Naive thymus-derived CD4-positive, alpha-beta T cell (primary cell): ENCODE data around the gene FKBP5. TPM values are rescaled to one million over a fixed set of nuclear protein-coding genes. Genes with fewer than 3 reads are reported as not detected.

ENCODE experiments used
- ATAC-seq: fragments of 150-1000 bp; cut with Tn5 transposase; 2 replicates; pipeline ENCODE4 v1.10.0; 2021; ENCODE audit warnings: mild to moderate bottlenecking, moderate library complexity
- CTCF ChIA-PET: fragments of 350-600 bp; sonication (Branson Sonifier 250); formaldehyde crosslinking; loops from one replicate; lab custom pipeline; 2021; ENCODE audit warnings: antibody characterized with exemption; lab: Charles Lee
- POLR2A ChIA-PET: fragments of 350-600 bp; sonication (Branson Sonifier 250); formaldehyde crosslinking; loops from one replicate; lab custom pipeline; 2021; ENCODE audit warnings: antibody characterized with exemption, inconsistent platforms; lab: Charles Lee
- DNase-seq, 9 donors: peaks; one replicate each; pipeline versions ENCODE4 v3.0.0 to v3.0.0-alpha.2; 2020 to 2022; ENCODE audit warnings: mixed read lengths in 1 of 9
- H3K27ac ChIP-seq: one replicate; pipeline ENCODE4 v1.7.0; 2013; ENCODE audit warnings: mild to moderate bottlenecking, low read depth, low read length, moderate library complexity
- H3K27me3 ChIP-seq, 2 donors: one replicate each; pipeline ENCODE4 v1.7.0; 2013; ENCODE audit warnings: low read length in 2 of 2, mild to moderate bottlenecking in 2 of 2, moderate library complexity in 2 of 2; ENCODE audit not compliant: control insufficient read depth in 2 of 2, insufficient read depth in 2 of 2
- H3K36me3 ChIP-seq, 3 experiments: 1 replicate in 2 of 3; 2 replicates in 1 of 3; pipeline ENCODE4 v1.7.0; 2013; ENCODE audit warnings: low read length in 3 of 3, mild to moderate bottlenecking in 3 of 3, moderate library complexity in 1 of 3; ENCODE audit not compliant: insufficient read depth in 3 of 3, control insufficient read depth in 2 of 3
- H3K4me1 ChIP-seq, 2 donors: one replicate each; pipeline ENCODE4 v1.7.0; 2013; ENCODE audit warnings: low read length in 2 of 2, mild to moderate bottlenecking in 2 of 2, moderate library complexity in 1 of 2; ENCODE audit not compliant: control insufficient read depth in 2 of 2, insufficient read depth in 2 of 2
- H3K4me3 ChIP-seq: 2 replicates; pipeline ENCODE4 v1.7.0; 2013; ENCODE audit warnings: mild to moderate bottlenecking, low read length
- H3K9me3 ChIP-seq, 3 experiments: 1 replicate in 2 of 3; 2 replicates in 1 of 3; pipeline ENCODE4 v1.7.0; 2013; ENCODE audit warnings: low read length in 3 of 3; ENCODE audit not compliant: control insufficient read depth in 2 of 3
- H3K27ac Mint-ChIP-seq, 9 donors: one replicate each; pipeline ENCODE4 v1.8.0; 2020 to 2022; ENCODE audit warnings: mixed read lengths in 9 of 9, mild to moderate bottlenecking in 8 of 9, moderate library complexity in 5 of 9, inconsistent platforms in 2 of 9
- H3K27me3 Mint-ChIP-seq, 5 donors: one replicate each; pipeline ENCODE4 v1.8.0; 2021 to 2022; ENCODE audit warnings: mixed read lengths in 5 of 5, mild to moderate bottlenecking in 1 of 5
- H3K36me3 Mint-ChIP-seq, 5 donors: one replicate each; pipeline ENCODE4 v1.8.0; 2020 to 2022; ENCODE audit warnings: mixed read lengths in 5 of 5, mild to moderate bottlenecking in 3 of 5, inconsistent platforms in 1 of 5
- H3K4me1 Mint-ChIP-seq, 7 donors: one replicate each; pipeline ENCODE4 v1.8.0; 2020 to 2022; ENCODE audit warnings: mixed read lengths in 7 of 7, mild to moderate bottlenecking in 3 of 7, inconsistent platforms in 1 of 7
- H3K4me3 Mint-ChIP-seq, 10 donors: one replicate each; pipeline ENCODE4 v1.8.0; 2020 to 2022; ENCODE audit warnings: mild to moderate bottlenecking in 10 of 10, mixed read lengths in 10 of 10, moderate library complexity in 6 of 10, inconsistent platforms in 2 of 10
- H3K9me3 Mint-ChIP-seq, 11 donors: one replicate each; pipeline ENCODE4 v1.8.0; 2020 to 2022; ENCODE audit warnings: mixed read lengths in 11 of 11, mild to moderate bottlenecking in 4 of 11, inconsistent platforms in 1 of 11, moderate library complexity in 1 of 11
- intact Hi-C, 2 donors: fragments of 100-400 bp; cut with micrococcal nuclease; formaldehyde crosslinking; loops; one replicate each; pipeline ENCODE4 v1.15.1; 2023
- polyA plus RNA-seq, 2 donors: library from polyadenylated mRNA; unstranded; fragments of 300-500 nt; fragmentation: Illumina TruSeq; gene quantifications; one replicate each; pipeline ENCODE4 v1.2.3, GENCODE V29; 2021
- total RNA-seq, 6 experiments: library from RNA in 5 of 6; stranded (reverse) in 5 of 6; gene quantifications; 1 replicate in 5 of 6; 2 replicates in 1 of 6; pipeline ENCODE4 v1.2.3 and lab custom pipeline; 2021 to 2026

The FKBP5 gene
- total and polyA plus RNA-seq, 7 experiments from 2014 or later, result 56.7 to 324 (median 80.2) TPM

GRCh38 chr6:35725081-35725708 is 36.5 kb upstream of the FKBP5 start:
- ATAC-seq (no peak), DNase-seq (no peak)
- Mint-ChIP-seq H3K9me3 (no peaks in the 10 kb centered on the region), H3K27ac (peak overlapping the region; percentile 54 to 98 (median 93)), H3K27me3 (no peaks in the 10 kb centered on the region), H3K36me3 (no peaks in the 10 kb centered on the region), H3K4me3 (peak overlapping the region; percentile 27 to 92 (median 72)), H3K4me1 (peaks cover 60 to 88% (median 80%) of the 10 kb centered on the region in 7 donors)
- Histone ChIP-seq H3K4me3 (no peak overlapping the region), H3K36me3 (no peaks in the 10 kb centered on the region), H3K9me3 (no peaks in the 10 kb centered on the region), H3K27me3 (no peaks in the 10 kb centered on the region), H3K4me1 (peaks cover 55 to 64% of the 10 kb centered on the region in 2 donors), H3K27ac (no peak overlapping the region)
- ChIA-PET CTCF (interaction anchor here (0.8 to 3.7 kb wide), 7 partner anchors 9 to 434 kb away, joined by 3 to 26 read pairs (median 4); partner anchors contain the start of gene ARMC12), POLR2A (interaction anchor here (0.6 to 10.2 kb wide), 7 partner anchors 7 to 134 kb away, joined by 3 to 79 read pairs (median 5); no protein-coding TSS in a partner anchor)
- intact Hi-C loops, result no loop called here

DNA sequence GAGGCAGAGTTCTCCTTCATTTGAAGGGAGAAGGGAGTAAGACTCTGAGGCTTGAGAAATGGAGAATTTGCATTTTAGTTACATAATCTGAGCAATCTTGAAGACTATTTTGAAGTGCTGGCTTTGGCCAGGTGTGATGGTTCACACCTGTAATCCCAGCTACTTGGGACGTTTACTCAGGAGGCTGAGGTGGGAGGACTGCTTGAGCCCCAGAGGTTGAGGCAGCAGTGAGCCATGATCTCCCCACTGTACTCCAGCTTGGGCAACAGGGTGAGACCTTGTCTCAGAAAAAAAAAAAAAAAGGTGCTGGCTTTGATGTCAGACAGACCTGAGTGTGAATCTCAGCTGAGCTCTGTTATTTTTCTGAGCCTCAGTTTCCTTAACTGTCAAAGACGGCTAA is 35.8 kb upstream of the FKBP5 start:
- intact Hi-C loops, result no loop called here
- H3K27me3 ChIP-seq, result no peaks in the 10 kb centered on the region
- H3K27me3 Mint-ChIP-seq, result no peaks in the 10 kb centered on the region
- no peaks in the 10 kb centered on the region for H3K36me3 Mint-ChIP-seq
- DNase-seq (no peak), ATAC-seq (no peak)
- H3K9me3 Mint-ChIP-seq, result no peaks in the 10 kb centered on the region
- peaks cover 48 to 64% of the 10 kb centered on the region in 2 donors for H3K4me1 ChIP-seq
- POLR2A ChIA-PET, result interaction anchor here (0.6 to 2.1 kb wide), 4 partner anchors 24 to 56 kb away, joined by 3 to 5 read pairs (median 3); no protein-coding TSS in a partner anchor
- no peaks in the 10 kb centered on the region for H3K9me3 ChIP-seq
- peaks cover 60 to 88% (median 80%) of the 10 kb centered on the region in 7 donors for H3K4me1 Mint-ChIP-seq
- CTCF ChIA-PET, result interaction anchor here (0.5 to 1.5 kb wide), 5 partner anchors 9 to 140 kb away, joined by 3 to 4 read pairs (median 4); no protein-coding TSS in a partner anchor
- no peaks in the 10 kb centered on the region for H3K36me3 ChIP-seq
- peak overlapping the region in 8 of 9 donors; percentile 54 to 98 (median 92) for H3K27ac Mint-ChIP-seq
- no peak overlapping the region for H3K4me3 ChIP-seq
- H3K4me3 Mint-ChIP-seq, result peak overlapping the region in 6 of 10 donors; percentile 23 to 87 (median 36)
- H3K27ac ChIP-seq, result no peak overlapping the region

DNA sequence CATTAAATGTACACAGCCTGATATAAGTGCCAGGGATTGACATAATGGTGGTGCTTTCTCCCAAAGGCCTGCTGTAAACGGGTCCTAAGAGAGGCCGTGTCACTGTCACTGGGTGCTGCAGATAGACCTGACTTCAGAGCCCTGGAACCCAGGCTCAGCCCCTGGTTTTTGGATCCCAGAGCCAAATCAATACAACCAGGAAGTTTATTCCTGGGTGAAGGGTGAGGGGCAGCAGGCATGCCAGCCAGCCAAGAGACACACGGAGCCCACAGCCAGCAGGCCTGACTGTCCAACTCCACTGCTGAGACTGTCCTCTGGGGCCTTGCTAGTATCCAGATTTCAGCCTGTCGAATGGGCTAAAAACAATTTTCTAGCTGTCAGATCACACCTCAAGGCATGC is 35.3 kb upstream of the FKBP5 start:
- Histone ChIP-seq H3K27ac (no peak overlapping the region), H3K36me3 (no peaks in the 10 kb centered on the region), H3K9me3 (no peaks in the 10 kb centered on the region), H3K27me3 (no peaks in the 10 kb centered on the region), H3K4me3 (no peak overlapping the region), H3K4me1 (peaks cover 44 to 64% of the 10 kb centered on the region in 2 donors)
- peak overlapping the region in 8 of 9 donors; percentile 4 to 94 (median 88) for H3K27ac Mint-ChIP-seq
- peaks cover 60 to 88% (median 80%) of the 10 kb centered on the region in 7 donors for H3K4me1 Mint-ChIP-seq
- ATAC-seq (no peak), DNase-seq (no peak)
- intact Hi-C loops, result no loop called here
- POLR2A ChIA-PET, result interaction anchor here (0.6 to 2.1 kb wide), 4 partner anchors 24 to 55 kb away, joined by 3 to 5 read pairs (median 3); no protein-coding TSS in a partner anchor
- no peaks in the 10 kb centered on the region for H3K9me3 Mint-ChIP-seq
- H3K36me3 Mint-ChIP-seq, result no peaks in the 10 kb centered on the region
- peak overlapping the region in 5 of 10 donors; percentile 23 to 87 (median 32) for H3K4me3 Mint-ChIP-seq
- CTCF ChIA-PET, result interaction anchor here (0.5 to 1.3 kb wide), 2 partner anchors 92 to 140 kb away, joined by 3 to 4 read pairs; no protein-coding TSS in a partner anchor
- no peaks in the 10 kb centered on the region for H3K27me3 Mint-ChIP-seq

- Mint-ChIP-seq H3K4me3 (peak overlapping the region in 2 of 10 donors; percentile 1 to 33), H3K9me3 (no peaks in the 10 kb centered on the region), H3K27me3 (no peaks in the 10 kb centered on the region), H3K27ac (peak overlapping the region; percentile 4 to 93 (median 42)), H3K36me3 (no peaks in the 10 kb centered on the region), H3K4me1 (peaks cover 61 to 88% (median 80%) of the 10 kb centered on the region in 7 donors)
- ATAC-seq (no peak), DNase-seq (no peak)
- intact Hi-C loops, result no loop called here
- H3K4me1 ChIP-seq, result peaks cover 44 to 64% of the 10 kb centered on the region in 2 donors
- CTCF ChIA-PET, result interaction anchor here (0.5 to 0.9 kb wide), 2 partner anchors 36 to 92 kb away, joined by 4 read pairs; no protein-coding TSS in a partner anchor
- H3K27me3 ChIP-seq, result no peaks in the 10 kb centered on the region
- no peaks in the 10 kb centered on the region for H3K36me3 ChIP-seq
- POLR2A ChIA-PET, result interaction anchor here (0.6 to 2.1 kb wide), 3 partner anchors 37 to 55 kb away, joined by 3 to 5 read pairs (median 3); no protein-coding TSS in a partner anchor
- no peak overlapping the region for H3K27ac ChIP-seq
- H3K4me3 ChIP-seq, result no peak overlapping the region
- no peaks in the 10 kb centered on the region for H3K9me3 ChIP-seq
Observed at GRCh38 chr6:35723587-35723986, 34.9 kb upstream of the FKBP5 start.

GRCh38 chr6:35722121-35722761 is 33.5 kb upstream of the FKBP5 start:
- peaks cover 0 to 1% (median 0%) of the 10 kb centered on the region in 11 donors for H3K9me3 Mint-ChIP-seq
- peaks cover 65 to 92% (median 84%) of the 10 kb centered on the region in 7 donors for H3K4me1 Mint-ChIP-seq
- Histone ChIP-seq H3K4me3 (no peak overlapping the region), H3K27ac (no peak overlapping the region), H3K36me3 (no peaks in the 10 kb centered on the region), H3K4me1 (peaks cover 47 to 70% of the 10 kb centered on the region in 2 donors), H3K27me3 (no peaks in the 10 kb centered on the region), H3K9me3 (no peaks in the 10 kb centered on the region)
- ChIA-PET CTCF (interaction anchor here (0.6 to 1.2 kb wide), 3 partner anchors 14 to 97 kb away, joined by 3 to 6 read pairs (median 3); no protein-coding TSS in a partner anchor), POLR2A (interaction anchor here (0.8 to 1.4 kb wide), 4 partner anchors 9 to 730 kb away, joined by 3 to 6 read pairs (median 4); no protein-coding TSS in a partner anchor)
- no peak for DNase-seq
- intact Hi-C loops, result no loop called here
- H3K27me3 Mint-ChIP-seq, result no peaks in the 10 kb centered on the region
- no peak for ATAC-seq
- peak overlapping the region in 6 of 9 donors; percentile 56 to 93 (median 71) for H3K27ac Mint-ChIP-seq
- H3K4me3 Mint-ChIP-seq, result peak overlapping the region in 4 of 10 donors; percentile 9 to 37 (median 18)
- peaks cover 0 to 2% (median 0%) of the 10 kb centered on the region in 5 donors for H3K36me3 Mint-ChIP-seq
